Endothelial cell of umbilical vein (primary cell): ENCODE results near the gene NBEAL1. TPM values are rescaled to one million over a fixed set of nuclear protein-coding genes. Genes with fewer than 3 reads are reported as not detected.

ENCODE experiments used
- BruUV-seq: library from RNA; stranded (reverse); fragments of 400-500 nt; replicated peaks from 2 replicates; lab custom pipeline; 2021; lab: Mats Ljungman, UMichigan
- CTCF ChIA-PET: fragments of 300-600, 350-600 bp; sonication (Branson Sonifier 250); formaldehyde crosslinking; loops from one replicate; lab custom pipeline; 2021; ENCODE audit warnings: antibody characterized with exemption, inconsistent platforms; lab: Charles Lee
- POLR2A ChIA-PET: fragments of 300-600, 350-600 bp; sonication (Branson Sonifier 250); formaldehyde crosslinking; loops from one replicate; lab custom pipeline; 2021; ENCODE audit warnings: antibody characterized with exemption, inconsistent platforms; lab: Charles Lee
- DNase-seq: peaks from one replicate; pipeline ENCODE4 v3.0.0-alpha.2; 2011; ENCODE audit warnings: low read depth, low spot score
- FAIRE-seq: peaks from 2 replicates; lab custom pipeline; 2011; peaks lifted over from hg19 to GRCh38; lab: Jason Lieb, UNC
- H2AFZ ChIP-seq: 2 replicates; pipeline ENCODE4 v1.6.0; 2012; ENCODE audit warnings: low read depth, low read length, control low read depth, inconsistent platforms
- H3K27ac ChIP-seq: 2 replicates; pipeline ENCODE4 v1.5.1; 2011; ENCODE audit warnings: low read depth, mild to moderate bottlenecking, control low read depth, low read length, moderate library complexity; ENCODE audit not compliant: insufficient read depth
- H3K27me3 ChIP-seq, 2 experiments: 2 replicates each; pipeline versions ENCODE4 v1.6.0 to v1.6.1; 2011; ENCODE audit warnings: low read length in 2 of 2, mixed read lengths in 1 of 2; ENCODE audit not compliant: control insufficient read depth in 2 of 2, insufficient read depth in 2 of 2
- H3K36me3 ChIP-seq, 2 experiments: 2 replicates in 1 of 2; 3 replicates in 1 of 2; pipeline ENCODE4 v1.5.1; 2011; ENCODE audit warnings: low read length in 2 of 2, mild to moderate bottlenecking in 1 of 2, moderate library complexity in 1 of 2; ENCODE audit not compliant: control insufficient read depth in 2 of 2, insufficient read depth in 2 of 2; ENCODE audit errors: extremely low read depth in 1 of 2
- H3K4me1 ChIP-seq: 3 replicates; pipeline ENCODE4 v1.5.1; 2011; ENCODE audit warnings: mild to moderate bottlenecking, low read length; ENCODE audit not compliant: control insufficient read depth, insufficient read depth; ENCODE audit errors: extremely low read depth
- H3K4me2 ChIP-seq: 2 replicates; pipeline ENCODE4 v1.6.1; 2011; ENCODE audit warnings: low read length, control low read depth, mixed read lengths; ENCODE audit not compliant: insufficient read depth
- H3K4me3 ChIP-seq, 3 experiments: fragments of 200-600 bp in 1 of 3; sonication (generic), shearing (Covaris generic) in 1 of 3; replicated peaks in 1 of 3; 2 replicates each; pipeline ENCODE4 v1.5.1; 2011 to 2016; ENCODE audit warnings: control low read depth in 3 of 3, low read length in 3 of 3, mild to moderate bottlenecking in 2 of 3, inconsistent platforms in 1 of 3, low read depth in 1 of 3, moderate library complexity in 1 of 3; ENCODE audit not compliant: insufficient read depth in 1 of 3
- H3K79me2 ChIP-seq: 2 replicates; pipeline ENCODE4 v1.6.0; 2012; ENCODE audit warnings: low read length, inconsistent platforms; ENCODE audit not compliant: control insufficient read depth, insufficient read depth
- H3K9ac ChIP-seq: replicated peaks from 2 replicates; pipeline ENCODE3; 2011; ENCODE audit warnings: low read length, control low read depth; ENCODE audit not compliant: insufficient read depth; ENCODE audit errors: extremely low read depth
- H3K9me1 ChIP-seq: replicated peaks from 3 replicates; pipeline ENCODE4 v1.6.0; 2011; ENCODE audit warnings: mild to moderate bottlenecking, low read length; ENCODE audit not compliant: control insufficient read depth, insufficient read depth; ENCODE audit errors: extremely low read depth
- H3K9me3 ChIP-seq: replicated peaks from 2 replicates; pipeline ENCODE4 v1.5.1; 2012; ENCODE audit warnings: low read length, inconsistent platforms; ENCODE audit not compliant: control insufficient read depth, insufficient read depth
- H4K20me1 ChIP-seq: replicated peaks from 2 replicates; pipeline ENCODE3; 2011; ENCODE audit warnings: mild to moderate bottlenecking, low read length; ENCODE audit not compliant: control insufficient read depth, insufficient read depth; ENCODE audit errors: extremely low read depth
- EZH2 ChIP-seq: IDR thresholded peaks from 2 replicates; pipeline ENCODE4 v1.6.1; 2012; ENCODE audit warnings: borderline replicate concordance, low read depth, mild to moderate bottlenecking, moderate library complexity, low read length, inconsistent platforms; ENCODE audit not compliant: severe bottlenecking
- FOS ChIP-seq: IDR thresholded peaks from 2 replicates; pipeline ENCODE4 v1.6.1; 2011; ENCODE audit warnings: mild to moderate bottlenecking, low read length, moderate library complexity, borderline replicate concordance; ENCODE audit not compliant: insufficient read depth
- GATA2 ChIP-seq: IDR thresholded peaks from 2 replicates; pipeline ENCODE4 v1.7.0; 2011; ENCODE audit warnings: low read depth, mild to moderate bottlenecking, moderate library complexity, mixed read lengths, low read length; ENCODE audit not compliant: insufficient read length, insufficient read depth
- JUN ChIP-seq: IDR thresholded peaks from 2 replicates; pipeline ENCODE4 v1.6.1; 2011; ENCODE audit warnings: borderline replicate concordance, low read depth; ENCODE audit not compliant: insufficient read length, insufficient read depth
- MYC ChIP-seq: IDR thresholded peaks from one replicate; pipeline ENCODE4 v1.6.1; 2011; ENCODE audit warnings: mild to moderate bottlenecking, low read depth, low read length
- POLR2A ChIP-seq: IDR thresholded peaks from 2 replicates; pipeline ENCODE4 v1.6.1; 2012; ENCODE audit warnings: low read depth, mild to moderate bottlenecking, control low read depth, low read length
- POLR2AphosphoS5 ChIP-seq: IDR thresholded peaks from 2 replicates; pipeline ENCODE4 v1.6.1; 2012; ENCODE audit warnings: low read depth, mild to moderate bottlenecking, control low read depth, low read length, moderate library complexity; ENCODE audit not compliant: insufficient read depth
- dilution Hi-C: fragments of 300-500 bp; cut with MboI; formaldehyde crosslinking; loops from one replicate; pipeline ENCODE4 v1.15.0; 2019; ENCODE audit warnings: low sequenced_read_pairs; ENCODE audit not compliant: extremely low pct_ligation_motif_present
- intact Hi-C: fragments of 100-400 bp; cut with micrococcal nuclease; formaldehyde crosslinking; loops from one replicate; pipeline ENCODE4 v1.10.0; 2022
- polyA plus RNA-seq, 4 experiments: library from polyadenylated mRNA; depleted of rRNA in 3 of 4; stranded (reverse) in 3 of 4; unstranded in 1 of 4; fragments of >200 nt; gene quantifications; 2 replicates each; pipeline versions ENCODE4 v1.2.1 to v1.2.3, GENCODE V29; 2011 to 2012; ENCODE audit warnings: missing spikeins in 1 of 4
- total RNA-seq: library from RNA; stranded (reverse); gene quantifications from 2 replicates; pipeline ENCODE4 v1.2.3, GENCODE V29; 2021
- TF ChIP-seq, protein P1 (sequence below): IDR thresholded peaks from 2 replicates; pipeline ENCODE4 v1.6.1; 2011; ENCODE audit not compliant: insufficient read depth, insufficient read length
- TF ChIP-seq, protein P2 (sequence below), 2 donors: IDR thresholded peaks; 1 replicate in 1 of 2; 2 replicates in 1 of 2; pipeline ENCODE4 v1.5.1; 2011; ENCODE audit warnings: low read length in 2 of 2, mild to moderate bottlenecking in 2 of 2, moderate library complexity in 2 of 2, control low read depth in 1 of 2, inconsistent platforms in 1 of 2, low read depth in 1 of 2; ENCODE audit not compliant: insufficient read depth in 1 of 2; ENCODE audit errors: extremely low read depth in 1 of 2

NBEAL1 gene
- total and polyA plus RNA-seq, 2 donors (not counting 3 experiments of a cell fraction or from before 2014, with no cell fraction given) = 2.1 to 23.3 TPM

DNA sequence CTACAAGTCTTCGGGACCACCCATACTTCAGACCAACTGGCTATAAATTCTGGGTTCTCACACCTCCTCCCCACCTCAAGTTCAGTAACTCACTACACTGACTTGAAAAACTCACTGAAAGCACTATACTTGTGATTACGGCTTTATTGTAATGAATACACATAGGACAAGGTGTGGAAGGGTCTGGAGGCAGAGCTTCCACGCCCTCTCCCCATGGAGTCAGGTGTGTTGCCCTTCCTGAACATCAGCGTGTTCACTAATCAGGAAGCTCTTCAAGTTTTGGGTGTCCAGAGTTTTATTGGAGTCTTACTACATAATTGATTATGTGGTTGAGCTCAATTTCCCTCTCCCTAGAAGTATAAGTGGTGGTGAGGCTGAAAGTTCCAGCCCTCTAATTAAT is 27.5 kb downstream of the NBEAL1 start:
- no peaks in the 10 kb centered on the region for H3K9me1 ChIP-seq
- no peaks in the 10 kb centered on the region for H4K20me1 ChIP-seq
- no TSS peak for BruUV-seq
- dilution Hi-C loops (no loop called here), intact Hi-C loops (no loop called here)
- no peak overlapping the region for H3K9ac ChIP-seq
- FAIRE-seq (no peak), DNase-seq (no peak)
- H3K27ac ChIP-seq = no peak overlapping the region
- H3K27me3 ChIP-seq = no peaks in the 10 kb centered on the region
- no peak overlapping the region for H2AFZ ChIP-seq
- no peaks in the 10 kb centered on the region for H3K4me1 ChIP-seq
- TF ChIP-seq, protein P1, sequence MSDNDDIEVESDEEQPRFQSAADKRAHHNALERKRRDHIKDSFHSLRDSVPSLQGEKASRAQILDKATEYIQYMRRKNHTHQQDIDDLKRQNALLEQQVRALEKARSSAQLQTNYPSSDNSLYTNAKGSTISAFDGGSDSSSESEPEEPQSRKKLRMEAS = no peak
- TF ChIP-seq GATA2 (no peak), POLR2A (no peak), FOS (no peak), MYC (no peak), EZH2 (no peak), POLR2AphosphoS5 (no peak), JUN (no peak)
- TF ChIP-seq, protein P2, sequence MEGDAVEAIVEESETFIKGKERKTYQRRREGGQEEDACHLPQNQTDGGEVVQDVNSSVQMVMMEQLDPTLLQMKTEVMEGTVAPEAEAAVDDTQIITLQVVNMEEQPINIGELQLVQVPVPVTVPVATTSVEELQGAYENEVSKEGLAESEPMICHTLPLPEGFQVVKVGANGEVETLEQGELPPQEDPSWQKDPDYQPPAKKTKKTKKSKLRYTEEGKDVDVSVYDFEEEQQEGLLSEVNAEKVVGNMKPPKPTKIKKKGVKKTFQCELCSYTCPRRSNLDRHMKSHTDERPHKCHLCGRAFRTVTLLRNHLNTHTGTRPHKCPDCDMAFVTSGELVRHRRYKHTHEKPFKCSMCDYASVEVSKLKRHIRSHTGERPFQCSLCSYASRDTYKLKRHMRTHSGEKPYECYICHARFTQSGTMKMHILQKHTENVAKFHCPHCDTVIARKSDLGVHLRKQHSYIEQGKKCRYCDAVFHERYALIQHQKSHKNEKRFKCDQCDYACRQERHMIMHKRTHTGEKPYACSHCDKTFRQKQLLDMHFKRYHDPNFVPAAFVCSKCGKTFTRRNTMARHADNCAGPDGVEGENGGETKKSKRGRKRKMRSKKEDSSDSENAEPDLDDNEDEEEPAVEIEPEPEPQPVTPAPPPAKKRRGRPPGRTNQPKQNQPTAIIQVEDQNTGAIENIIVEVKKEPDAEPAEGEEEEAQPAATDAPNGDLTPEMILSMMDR (IDR thresholded peaks at IDR 0.05; ENCODE audit: extremely low read depth in 1 of 2, insufficient read depth in 1 of 2, low read depth in 1 of 2, low read length in 2 of 2) = no peak
- H3K79me2 ChIP-seq = no peaks in the 10 kb centered on the region
- POLR2A ChIA-PET = no interaction called here
- no peaks in the 10 kb centered on the region for H3K9me3 ChIP-seq
- no peak overlapping the region for H3K4me2 ChIP-seq
- H3K36me3 ChIP-seq = peaks cover 0 to 2% of the 10 kb centered on the region in 2 experiments
- CTCF ChIA-PET = interaction anchor here (0.8 kb wide), 1 partner anchor 10 kb away, joined by 3 read pairs; no protein-coding TSS in a partner anchor
- H3K4me3 ChIP-seq = no peak overlapping the region
